ENCODE results near the gene DCC. TPM values are rescaled to one million over a fixed set of nuclear protein-coding genes. Genes with fewer than 3 reads are reported as not detected.

DCC gene
- total and polyA plus RNA-seq, 2 donors (not counting 1 experiment from before 2014, with no cell fraction given): not detected

- DNase-seq (no peak), ATAC-seq (ENCODE audit: low read depth) (no peak)
- no peak overlapping the region for H2AFZ ChIP-seq (ENCODE audit: insufficient read depth, low read depth, low read length, poor library complexity, severe bottlenecking)
- Mint-ChIP-seq H3K4me3 (no peak overlapping the region), H3K27ac (no peak overlapping the region), H3K9me3 (ENCODE audit: insufficient read depth) (no peaks in the 10 kb centered on the region), H3K27me3 (no peaks in the 10 kb centered on the region), H3K4me1 (no peaks in the 10 kb centered on the region)
- H3K36me3 ChIP-seq (replicated peaks in 1 of 2; ENCODE audit: control extremely low read depth in 1 of 2, control insufficient read depth in 1 of 2, extremely low read depth in 1 of 2, insufficient read depth in 2 of 2, low read length in 1 of 2): no peaks in the 10 kb centered on the region
- H3K4me2 ChIP-seq (replicated peaks; ENCODE audit: low read depth, low read length, poor library complexity, severe bottlenecking): no peak overlapping the region
- no peaks in the 10 kb centered on the region for H3K4me1 ChIP-seq (ENCODE audit: control insufficient read depth in 2 of 2, insufficient read depth in 2 of 2, low read length in 2 of 2)
- no peaks in the 10 kb centered on the region for H3K27me3 ChIP-seq (replicated peaks in 1 of 4; ENCODE audit: control extremely low read depth in 1 of 4, control insufficient read depth in 3 of 4, insufficient read depth in 4 of 4, low read length in 3 of 4)
- POLR2A ChIA-PET: no interaction called here
- CTCF ChIA-PET: no interaction called here
- no peak for TF ChIP-seq CTCF (IDR thresholded peaks at IDR 0.05)
- no peak for TF ChIP-seq EZH2 (IDR thresholded peaks at IDR 0.05; ENCODE audit: borderline replicate concordance, insufficient read depth, low read depth, low read length, poor library complexity, severe bottlenecking)
- H3K4me3 ChIP-seq (ENCODE audit: control extremely low read depth in 1 of 5, extremely low read depth in 1 of 5, insufficient read depth in 1 of 5, low read depth in 2 of 5, low read length in 4 of 5): no peak overlapping the region
- H4K20me1 ChIP-seq (ENCODE audit: control insufficient read depth, insufficient read depth, low read length, poor library complexity, severe bottlenecking): no peaks in the 10 kb centered on the region
- 71% methylated on average over 2 of the region's 3 CpGs for WGBS (ENCODE audit: insufficient coverage)
- H3K79me2 ChIP-seq (ENCODE audit: control insufficient read depth, insufficient read depth, low read length): no peaks in the 10 kb centered on the region
- H3K9ac ChIP-seq (ENCODE audit: low read length): no peak overlapping the region
- intact Hi-C loops (cut with micrococcal nuclease): no loop called here
- no peak overlapping the region for H3K27ac ChIP-seq (ENCODE audit: low read length in 2 of 2)
- H3K9me3 ChIP-seq (ENCODE audit: control extremely low read depth in 1 of 3, control insufficient read depth in 2 of 3, insufficient read depth in 1 of 3, low read length in 2 of 3): no peaks in the 10 kb centered on the region
Measured at GRCh38 chr18:52367953-52368742, 28.2 kb downstream of the DCC start.

- no peak overlapping the region for H3K4me2 ChIP-seq (replicated peaks; ENCODE audit: low read depth, low read length, poor library complexity, severe bottlenecking)
- H3K4me3 ChIP-seq (ENCODE audit: control extremely low read depth in 1 of 5, extremely low read depth in 1 of 5, insufficient read depth in 1 of 5, low read depth in 2 of 5, low read length in 4 of 5): no peak overlapping the region
- no CpG with 5 or more reads among the region's 2 CpGs for WGBS (ENCODE audit: insufficient coverage)
- ChIA-PET POLR2A (no interaction called here), CTCF (no interaction called here)
- H3K27ac ChIP-seq (ENCODE audit: low read length in 2 of 2): no peak overlapping the region
- no peak for TF ChIP-seq EZH2 (IDR thresholded peaks at IDR 0.05; ENCODE audit: borderline replicate concordance, insufficient read depth, low read depth, low read length, poor library complexity, severe bottlenecking)
- TF ChIP-seq CTCF (IDR thresholded peaks at IDR 0.05): no peak
- H2AFZ ChIP-seq (ENCODE audit: insufficient read depth, low read depth, low read length, poor library complexity, severe bottlenecking): no peak overlapping the region
- no peaks in the 10 kb centered on the region for H3K9me3 Mint-ChIP-seq (ENCODE audit: insufficient read depth)
- no peak overlapping the region for H3K9ac ChIP-seq (ENCODE audit: low read length)
- intact Hi-C loops (cut with micrococcal nuclease): no loop called here
- H3K4me1 ChIP-seq (ENCODE audit: control insufficient read depth in 2 of 2, insufficient read depth in 2 of 2, low read length in 2 of 2): no peaks in the 10 kb centered on the region
- H3K27me3 Mint-ChIP-seq: no peaks in the 10 kb centered on the region
- no peak for DNase-seq
- no peaks in the 10 kb centered on the region for H3K27me3 ChIP-seq (replicated peaks in 1 of 4; ENCODE audit: control extremely low read depth in 1 of 4, control insufficient read depth in 3 of 4, insufficient read depth in 4 of 4, low read length in 3 of 4)
- H3K27ac Mint-ChIP-seq: no peak overlapping the region
- no peaks in the 10 kb centered on the region for H3K4me1 Mint-ChIP-seq
- ATAC-seq (ENCODE audit: low read depth): no peak
- H3K36me3 ChIP-seq (replicated peaks in 1 of 2; ENCODE audit: control extremely low read depth in 1 of 2, control insufficient read depth in 1 of 2, extremely low read depth in 1 of 2, insufficient read depth in 2 of 2, low read length in 1 of 2): no peaks in the 10 kb centered on the region
- no peak overlapping the region for H3K4me3 Mint-ChIP-seq
- no peaks in the 10 kb centered on the region for H4K20me1 ChIP-seq (ENCODE audit: control insufficient read depth, insufficient read depth, low read length, poor library complexity, severe bottlenecking)
- peaks cover 0 to 1% (median 0%) of the 10 kb centered on the region in 3 donors for H3K9me3 ChIP-seq (ENCODE audit: control extremely low read depth in 1 of 3, control insufficient read depth in 2 of 3, insufficient read depth in 1 of 3, low read length in 2 of 3)
- H3K79me2 ChIP-seq (ENCODE audit: control insufficient read depth, insufficient read depth, low read length): no peaks in the 10 kb centered on the region
Measured at GRCh38 chr18:52370841-52371240, 30.8 kb downstream of the DCC start.

All from B cell (primary cell).